ENCODE results near the gene AKIRIN2.

AKIRIN2 gene

DNA sequence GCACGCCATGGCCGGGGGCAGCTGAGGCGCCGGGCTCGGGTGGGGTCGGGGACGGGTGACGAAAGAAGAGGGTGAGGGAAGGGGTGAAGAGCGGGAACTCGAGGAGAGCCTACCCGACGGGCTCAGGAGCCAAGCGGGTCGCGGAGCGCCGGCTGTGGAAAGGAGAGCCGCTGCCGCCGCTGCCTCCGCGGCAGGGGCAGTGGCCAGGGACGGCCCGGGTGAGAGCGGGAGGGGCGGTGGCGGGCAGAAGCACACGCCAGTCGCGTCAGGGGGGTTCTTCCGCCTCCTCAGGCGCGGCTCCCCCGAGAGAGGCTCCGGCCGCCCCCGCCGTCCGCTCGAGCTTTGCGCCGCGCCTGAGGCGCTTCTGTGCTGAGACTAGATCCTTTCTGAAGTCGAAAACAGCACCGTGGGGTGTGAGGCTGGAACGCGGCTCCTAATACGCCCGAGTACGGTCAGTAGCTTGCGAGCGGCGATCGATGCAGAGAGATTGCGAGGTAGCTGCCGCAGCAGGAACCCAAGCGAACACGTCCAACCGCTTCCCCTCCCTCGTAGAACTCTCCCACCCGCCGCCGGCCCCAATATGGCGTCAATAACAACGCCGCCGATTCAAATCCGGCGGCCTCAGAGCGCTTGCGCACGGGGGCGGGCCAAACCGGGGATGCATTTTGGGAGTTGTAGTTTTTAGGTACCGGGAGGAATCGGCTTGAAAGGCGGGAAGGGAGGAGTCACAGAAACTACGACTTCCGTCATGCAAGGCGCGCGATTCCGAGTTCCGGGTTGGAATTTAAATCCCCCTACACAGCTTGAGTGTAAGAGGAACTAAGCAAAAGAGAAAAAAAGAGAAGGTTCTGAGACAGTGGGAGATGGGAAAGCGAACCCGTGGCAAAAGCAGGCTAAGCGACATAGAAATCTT is at the start of gene AKIRIN2:
AKIRIN2 (minus strand) TSS at position 558 of the 913 bp plus-strand sequence; CDS start at position 9, 549 bp downstream.
- H3K4me1 Mint-ChIP-seq = peaks cover 17 to 25% of the 10 kb centered on the region in 2 donors
- H3K4me3 Mint-ChIP-seq = peak within 1 kb of the TSS; percentile 96 to 97
- H3K27me3 Mint-ChIP-seq = no peaks in the 10 kb centered on the region
- peak; percentile 81 to 84 for ATAC-seq (replicated peaks)
- H3K27ac Mint-ChIP-seq = peak within 1 kb of the TSS; percentile 97
- H3K9me3 Mint-ChIP-seq = no peaks in the 10 kb centered on the region
- H3K36me3 Mint-ChIP-seq = peaks cover 15 to 25% of the 10 kb centered on the region in 2 donors
- DNase-seq = peak; percentile 98

DNA sequence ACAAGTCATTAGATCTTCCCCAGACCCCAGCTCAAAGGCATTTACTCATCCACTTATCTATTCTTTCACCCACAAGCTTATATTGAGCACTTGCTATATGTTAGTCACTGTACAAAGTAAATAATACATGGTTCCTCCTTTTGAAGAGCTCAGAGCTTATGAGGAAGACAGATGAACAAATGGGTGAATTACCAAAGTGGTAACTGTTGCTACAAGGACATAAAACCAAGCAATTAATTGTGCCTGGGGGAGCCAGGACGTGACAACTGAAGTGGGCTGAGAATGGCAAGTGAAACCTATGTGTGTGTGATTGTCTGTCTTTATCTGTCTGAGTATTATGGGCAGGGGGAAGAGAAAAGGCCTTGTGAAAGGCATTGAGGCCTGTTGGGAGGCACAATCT is 45.6 kb upstream of the AKIRIN2 start:
- peaks cover 0 to 2% of the 10 kb centered on the region in 2 donors for H3K9me3 Mint-ChIP-seq
- no peaks in the 10 kb centered on the region for H3K27me3 Mint-ChIP-seq
- peak; percentile 73 to 74 for ATAC-seq (replicated peaks)
- H3K36me3 Mint-ChIP-seq = no peaks in the 10 kb centered on the region
- H3K27ac Mint-ChIP-seq = no peak overlapping the region
- no peak overlapping the region for H3K4me3 Mint-ChIP-seq
- DNase-seq = no peak
- H3K4me1 Mint-ChIP-seq = peaks cover 7 to 21% of the 10 kb centered on the region in 2 donors

DNA sequence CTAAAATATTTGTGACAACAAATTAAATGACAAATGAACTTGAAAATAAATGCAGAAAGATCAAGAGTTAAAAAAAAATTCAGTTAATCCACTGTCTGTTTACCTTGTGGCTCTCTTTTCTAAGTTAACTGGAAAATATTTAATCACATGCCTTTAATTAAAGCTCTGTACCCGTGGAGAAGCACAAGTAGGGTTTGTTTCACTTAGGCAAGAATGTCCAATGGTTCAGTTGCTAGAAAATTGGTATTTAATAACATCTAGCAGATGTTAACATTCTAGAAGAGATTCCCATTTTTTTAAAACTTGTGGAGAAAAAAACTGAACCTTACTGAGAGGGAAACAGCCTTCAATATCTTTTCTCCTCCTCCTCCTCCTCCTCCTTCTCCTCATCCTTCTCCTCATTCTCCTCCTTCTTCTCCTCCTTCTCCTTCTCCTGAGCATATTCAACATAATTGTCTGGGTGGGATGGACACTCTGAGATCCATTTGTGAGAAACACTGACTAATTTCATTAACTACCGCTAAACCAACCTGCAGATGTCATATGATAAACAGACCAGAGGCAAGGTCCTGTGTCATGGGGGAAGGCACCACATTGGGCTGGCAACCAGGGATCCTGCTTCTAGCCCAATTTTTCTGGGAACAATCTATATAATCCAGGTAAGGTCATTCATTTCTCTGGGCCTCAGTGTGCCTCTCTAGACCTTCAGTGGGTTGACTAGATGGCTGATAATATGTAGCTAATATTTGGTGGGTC is 44.1 kb upstream of the AKIRIN2 start:
- Mint-ChIP-seq H3K4me1 (peaks cover 18 to 35% of the 10 kb centered on the region in 2 donors), H3K27ac (no peak overlapping the region), H3K9me3 (peaks cover 0 to 4% of the 10 kb centered on the region in 2 donors), H3K36me3 (peaks cover 0 to 2% of the 10 kb centered on the region in 2 donors), H3K27me3 (no peaks in the 10 kb centered on the region), H3K4me3 (no peak overlapping the region)
- DNase-seq = no peak
- no peak for ATAC-seq (replicated peaks)

DNA sequence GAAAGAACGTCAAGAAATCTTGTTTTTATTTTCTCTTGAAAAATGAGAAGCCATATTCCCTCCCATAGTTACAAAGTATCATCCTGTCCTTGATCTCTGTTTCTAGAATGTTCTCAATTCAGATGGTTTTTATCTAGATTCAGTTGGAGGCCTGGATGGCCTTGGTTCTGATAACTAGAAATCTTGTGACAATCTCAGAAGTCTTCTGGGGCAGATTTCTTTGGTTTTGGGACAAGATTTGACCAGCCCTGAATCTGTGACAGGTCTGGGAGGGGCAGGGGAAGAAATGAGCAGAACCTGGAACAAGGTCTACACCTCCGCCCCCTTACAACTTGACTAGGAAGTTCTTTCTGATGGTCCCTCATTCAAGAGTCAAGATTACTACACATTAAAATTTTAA is 41.4 kb upstream of the AKIRIN2 start:
- Mint-ChIP-seq H3K9me3 (peaks cover 0 to 5% of the 10 kb centered on the region in 2 donors), H3K4me3 (no peak overlapping the region), H3K27me3 (no peaks in the 10 kb centered on the region), H3K4me1 (peaks cover 19 to 37% of the 10 kb centered on the region in 2 donors), H3K36me3 (peaks cover 0 to 4% of the 10 kb centered on the region in 2 donors), H3K27ac (no peak overlapping the region)
- DNase-seq = no peak
- ATAC-seq (replicated peaks) = no peak

DNA sequence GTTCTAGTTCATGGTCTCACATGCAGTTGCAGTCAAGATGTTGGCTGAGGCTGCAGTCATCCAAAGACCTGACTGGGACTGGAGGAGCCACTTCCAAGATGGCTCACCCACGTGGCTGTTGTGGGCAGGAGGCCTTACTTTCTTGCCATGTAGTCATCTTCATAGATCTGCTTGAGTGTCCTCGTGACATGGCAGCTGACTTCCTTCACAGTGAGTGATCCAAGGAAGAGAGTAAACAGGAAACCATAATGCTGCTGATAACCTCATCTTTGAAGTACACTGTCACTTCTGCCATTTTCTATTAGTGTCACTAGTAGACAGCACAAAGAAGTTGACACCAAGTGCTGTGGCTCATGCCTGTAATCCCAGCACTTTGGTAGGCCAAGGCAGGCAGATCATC is 40.1 kb upstream of the AKIRIN2 start:
- H3K9me3 Mint-ChIP-seq = peaks cover 0 to 5% of the 10 kb centered on the region in 2 donors
- H3K36me3 Mint-ChIP-seq = peaks cover 0 to 4% of the 10 kb centered on the region in 2 donors
- peak overlapping the region; percentile 80 for H3K27ac Mint-ChIP-seq
- no peak overlapping the region for H3K4me3 Mint-ChIP-seq
- ATAC-seq (replicated peaks) (peak; percentile 95 to 97), DNase-seq (peak; percentile 31)
- H3K4me1 Mint-ChIP-seq = peaks cover 17 to 34% of the 10 kb centered on the region in 2 donors
- H3K27me3 Mint-ChIP-seq = no peaks in the 10 kb centered on the region

DNA sequence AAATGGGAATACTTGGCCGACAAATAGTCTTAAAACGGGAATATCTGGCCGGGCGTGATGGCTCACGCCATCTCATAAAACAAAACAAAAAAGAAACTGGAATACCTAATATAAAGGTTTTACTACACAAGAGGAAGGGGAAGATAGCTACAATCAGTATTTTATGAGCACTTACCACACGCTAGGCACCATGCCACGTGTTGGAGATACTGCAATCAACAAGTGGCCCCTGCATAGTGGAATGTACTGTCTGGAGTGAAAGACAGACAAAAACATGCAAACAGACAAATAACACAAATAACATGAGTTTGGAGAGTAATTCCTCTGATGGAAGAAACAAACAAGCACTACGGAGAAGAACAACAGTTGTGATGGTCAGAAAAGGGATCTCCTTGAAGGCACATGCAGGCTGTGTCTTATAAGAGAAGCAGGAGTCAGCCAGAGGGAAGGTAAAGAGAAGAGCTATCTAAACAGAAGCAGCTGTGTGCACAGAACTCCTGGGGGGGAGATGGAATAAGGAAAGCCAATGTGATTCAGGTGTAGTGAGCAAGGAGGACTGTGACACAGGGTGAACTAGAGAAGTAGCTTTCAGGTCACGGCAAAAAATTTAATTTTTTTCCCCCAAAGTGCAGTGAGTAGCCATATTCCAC is 39.1 kb upstream of the AKIRIN2 start:
- no peak for DNase-seq
- Mint-ChIP-seq H3K4me1 (peaks cover 19 to 35% of the 10 kb centered on the region in 2 donors), H3K9me3 (peaks cover 0 to 5% of the 10 kb centered on the region in 2 donors), H3K4me3 (no peak overlapping the region), H3K27me3 (no peaks in the 10 kb centered on the region), H3K36me3 (peaks cover 0 to 4% of the 10 kb centered on the region in 2 donors), H3K27ac (no peak overlapping the region)
- ATAC-seq (replicated peaks) = no peak

DNA sequence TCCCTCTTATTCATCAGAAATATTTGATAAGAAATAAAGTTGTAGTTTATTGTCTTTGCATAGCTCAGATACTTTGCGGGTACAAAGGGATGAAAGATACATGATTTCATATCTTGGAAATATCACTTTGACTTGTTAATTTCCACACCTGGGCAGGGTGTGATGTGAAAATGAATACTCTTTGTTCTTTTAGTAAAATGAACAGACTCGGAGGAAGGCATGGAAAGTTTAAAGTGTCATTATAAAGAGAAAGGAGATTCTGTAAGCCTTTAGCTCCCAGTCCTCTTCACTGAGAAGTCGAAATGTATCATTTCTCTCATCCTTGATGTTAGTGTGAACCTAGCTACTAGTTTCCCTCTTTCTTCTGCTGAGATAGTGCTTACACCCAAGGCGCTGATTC is 36.7 kb upstream of the AKIRIN2 start:
- Mint-ChIP-seq H3K9me3 (peaks cover 0 to 5% of the 10 kb centered on the region in 2 donors), H3K4me1 (peaks cover 19 to 30% of the 10 kb centered on the region in 2 donors), H3K27me3 (no peaks in the 10 kb centered on the region), H3K4me3 (no peak overlapping the region), H3K27ac (no peak overlapping the region), H3K36me3 (peaks cover 4% of the 10 kb centered on the region in 2 donors)
- ATAC-seq (replicated peaks) (no peak), DNase-seq (no peak)

DNA sequence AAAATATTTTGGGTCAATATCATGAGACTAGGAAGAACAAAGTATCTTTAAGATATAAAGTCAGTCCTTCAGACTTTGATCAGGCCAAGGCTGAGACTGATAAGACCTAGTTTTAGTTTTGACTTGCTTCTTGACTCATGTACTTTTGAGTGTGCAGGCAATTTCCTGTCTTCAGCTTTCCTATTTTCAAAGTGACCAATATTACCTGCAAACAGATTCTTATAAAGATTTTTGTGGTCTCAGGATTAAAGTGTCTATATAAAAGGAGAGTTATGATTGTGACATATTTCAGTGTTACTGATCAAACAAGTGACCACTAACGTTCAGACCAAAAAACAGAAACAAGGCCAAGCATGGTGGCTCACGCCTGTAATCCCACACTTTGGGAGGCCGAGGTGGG is 36.0 kb upstream of the AKIRIN2 start:
- no peaks in the 10 kb centered on the region for H3K27me3 Mint-ChIP-seq
- no peak overlapping the region for H3K27ac Mint-ChIP-seq
- H3K9me3 Mint-ChIP-seq = peaks cover 0 to 5% of the 10 kb centered on the region in 2 donors
- DNase-seq (no peak), ATAC-seq (replicated peaks) (no peak)
- peaks cover 4% of the 10 kb centered on the region in 2 donors for H3K36me3 Mint-ChIP-seq
- H3K4me3 Mint-ChIP-seq = no peak overlapping the region
- peaks cover 19 to 24% of the 10 kb centered on the region in 2 donors for H3K4me1 Mint-ChIP-seq

DNA sequence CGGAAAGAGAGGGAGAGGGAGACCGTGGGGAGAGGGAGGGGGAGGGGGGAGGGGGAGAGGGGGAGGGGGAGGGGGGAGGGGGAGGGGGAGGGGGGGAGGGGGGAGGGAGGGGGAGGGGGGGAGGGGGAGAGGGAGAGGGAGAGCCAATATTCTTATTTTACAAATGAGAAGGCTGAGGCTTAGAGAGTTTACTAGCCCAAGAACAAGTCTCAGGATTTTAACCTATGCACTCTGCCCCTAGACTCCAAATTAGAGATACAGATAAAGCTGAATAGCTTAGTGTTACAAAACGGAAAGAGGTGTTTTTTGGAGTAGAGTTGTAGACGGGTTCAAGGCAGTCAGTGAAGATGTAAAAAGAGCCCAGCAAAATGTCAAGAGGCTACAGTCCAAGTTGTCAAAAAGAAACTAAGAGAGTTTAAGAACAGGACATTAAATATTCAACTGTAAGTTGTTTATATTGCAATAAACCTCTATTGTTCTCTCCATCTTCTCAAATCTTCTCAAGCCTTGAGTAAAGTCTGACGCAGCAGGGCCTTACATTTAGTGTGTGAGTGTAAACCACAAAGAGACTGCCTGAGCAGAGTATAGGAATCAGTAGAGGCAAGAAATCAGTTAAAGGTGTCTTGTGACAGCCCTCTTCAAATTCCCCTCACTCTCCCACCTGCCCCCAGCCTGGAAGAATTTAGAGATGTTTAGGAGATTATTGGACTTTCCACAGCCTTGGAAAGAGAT is 34.9 kb upstream of the AKIRIN2 start:
- Mint-ChIP-seq H3K9me3 (peaks cover 0 to 4% of the 10 kb centered on the region in 2 donors), H3K27ac (no peak overlapping the region)
- ATAC-seq (replicated peaks) = no peak

DNA sequence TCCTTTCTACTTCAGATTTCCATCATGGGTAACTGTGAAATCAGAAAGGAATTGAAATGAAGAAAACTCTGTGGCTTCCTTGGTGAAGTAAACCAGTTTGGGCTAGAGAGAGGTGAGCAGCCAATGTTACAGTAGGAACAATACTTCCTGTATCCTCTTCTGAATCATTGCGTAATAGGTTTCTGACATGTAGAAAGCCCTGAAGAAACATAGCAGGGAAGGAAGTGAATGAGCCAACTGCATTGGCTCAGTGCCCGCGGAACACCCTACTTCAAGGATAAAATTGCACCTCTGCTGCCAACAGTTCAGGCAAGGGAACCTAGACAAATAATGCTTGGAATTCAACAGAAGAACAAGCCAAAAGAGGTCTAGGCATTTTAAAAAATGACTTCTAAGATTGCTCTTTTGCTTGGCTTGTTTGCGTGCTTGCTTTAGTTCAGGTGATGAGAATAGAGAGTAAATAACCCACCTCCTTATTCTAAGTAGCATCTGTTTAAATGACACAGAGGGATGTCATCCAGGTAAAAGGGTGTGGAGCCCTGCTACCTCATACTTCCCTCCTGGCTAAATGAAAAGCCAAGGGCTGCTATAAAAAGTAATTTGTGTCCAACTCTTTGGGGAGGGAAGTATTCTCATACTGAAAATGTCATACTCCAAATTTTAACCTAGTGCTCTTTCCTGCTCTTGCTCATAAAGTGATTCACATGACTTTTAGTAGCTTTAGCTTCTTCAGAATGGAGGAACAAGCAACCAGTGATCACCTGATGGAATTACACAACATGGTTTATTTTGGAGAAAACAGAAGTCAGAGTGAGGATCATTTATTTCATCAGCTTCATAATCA is 30.0 kb upstream of the AKIRIN2 start:
- H3K4me3 Mint-ChIP-seq = peak overlapping the region in 1 of 2 donors; percentile 46
- H3K27ac Mint-ChIP-seq = peak overlapping the region; percentile 80
- peaks cover 28 to 43% of the 10 kb centered on the region in 2 donors for H3K4me1 Mint-ChIP-seq

More for the DNA sequence above, 34.9 kb upstream of the AKIRIN2 start:
- H3K4me1 Mint-ChIP-seq = peaks cover 16 to 21% of the 10 kb centered on the region in 2 donors
- H3K4me3 Mint-ChIP-seq = no peak overlapping the region
- no peaks in the 10 kb centered on the region for H3K27me3 Mint-ChIP-seq
- no peak for DNase-seq
- peaks cover 4% of the 10 kb centered on the region in 2 donors for H3K36me3 Mint-ChIP-seq

DNA sequence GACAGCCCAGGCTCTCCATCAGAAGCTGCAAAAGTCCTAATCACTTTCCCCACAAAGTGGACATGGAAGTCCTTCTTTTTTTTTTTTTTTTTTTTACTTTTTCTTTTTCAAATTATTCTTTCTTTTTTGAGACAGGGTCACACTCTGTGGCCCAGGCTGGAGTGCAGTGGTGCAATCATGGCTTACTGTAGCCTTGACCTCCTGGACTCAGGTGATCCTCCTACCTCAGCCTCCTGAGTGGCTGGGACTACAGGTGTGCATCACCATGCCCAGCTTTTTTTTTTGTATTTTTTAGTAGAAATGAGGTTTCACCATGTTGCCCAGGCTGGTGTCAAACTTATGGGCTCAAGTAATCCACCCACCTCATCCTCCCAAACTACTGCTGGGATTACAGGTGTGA is 29.0 kb upstream of the AKIRIN2 start:
- no peak overlapping the region for H3K27ac Mint-ChIP-seq
- no peak overlapping the region for H3K4me3 Mint-ChIP-seq

More for the DNA sequence above, 30.0 kb upstream of the AKIRIN2 start:
- DNase-seq (no peak), ATAC-seq (replicated peaks) (peak; percentile 77 to 80)
- H3K9me3 Mint-ChIP-seq = no peaks in the 10 kb centered on the region
- H3K27me3 Mint-ChIP-seq = no peaks in the 10 kb centered on the region
- peaks cover 0 to 7% of the 10 kb centered on the region in 2 donors for H3K36me3 Mint-ChIP-seq

DNA sequence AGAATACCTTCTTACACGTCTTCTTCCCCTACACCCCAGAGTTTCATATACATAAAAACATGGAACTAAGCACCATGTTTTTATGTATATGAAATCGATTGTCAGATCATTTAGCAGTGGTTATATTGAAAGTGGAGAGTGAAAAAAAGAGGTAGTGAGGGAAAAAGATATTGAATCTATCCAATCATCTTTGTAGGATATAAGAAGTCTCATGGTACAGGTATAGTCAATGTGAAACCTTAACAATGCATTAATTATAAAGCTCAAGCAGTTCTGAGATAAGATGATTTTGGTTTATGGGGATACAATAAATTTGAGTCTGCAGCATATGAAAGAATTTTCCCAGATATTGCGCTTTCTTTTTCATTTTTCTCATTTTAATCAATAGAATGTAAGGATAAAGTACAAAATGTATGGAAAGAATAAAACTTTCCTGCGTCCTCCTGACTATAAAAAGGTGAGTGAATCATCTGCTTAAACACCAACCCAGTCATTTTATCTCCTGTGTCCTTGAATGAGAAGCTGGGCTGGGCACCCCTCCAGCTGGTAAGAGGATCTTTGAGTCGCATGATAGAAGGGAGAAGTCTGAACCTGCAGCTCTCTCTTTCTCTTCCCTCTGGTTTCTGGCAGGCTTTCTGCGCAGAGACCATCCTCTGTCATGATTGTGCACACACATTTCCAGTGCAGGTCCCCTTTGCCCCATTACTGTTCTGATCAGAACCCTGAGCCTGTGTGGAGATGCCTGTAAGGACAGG is 28.1 kb upstream of the AKIRIN2 start:
- Mint-ChIP-seq H3K27ac (no peak overlapping the region), H3K9me3 (no peaks in the 10 kb centered on the region), H3K4me3 (no peak overlapping the region), H3K4me1 (peaks cover 30 to 52% of the 10 kb centered on the region in 2 donors), H3K36me3 (peaks cover 0 to 6% of the 10 kb centered on the region in 2 donors), H3K27me3 (no peaks in the 10 kb centered on the region)
- ATAC-seq (replicated peaks) (peak; percentile 25 to 27), DNase-seq (no peak)

More for the DNA sequence above, 29.0 kb upstream of the AKIRIN2 start:
- no peaks in the 10 kb centered on the region for H3K27me3 Mint-ChIP-seq
- no peaks in the 10 kb centered on the region for H3K9me3 Mint-ChIP-seq
- H3K4me1 Mint-ChIP-seq = peaks cover 26 to 43% of the 10 kb centered on the region in 2 donors
- ATAC-seq (replicated peaks) (no peak), DNase-seq (no peak)
- H3K36me3 Mint-ChIP-seq = peaks cover 0 to 7% of the 10 kb centered on the region in 2 donors

Measured in stimulated activated naive B cell treated with anti-CD40 and anti-IgM and Interleukin-4, amounts not matched to agents 10 μg/mL and 1 μg/mL and 100 μg/mL, for 72 hours (primary cell).